ENCODE data around the gene TTLL8.

GRCh38 chr22:50081426-50082196 is 23.5 kb upstream of the TTLL8 start:
- no peak for TF ChIP-seq CTCF (IDR thresholded peaks at IDR 0.05)
- no peak for TF ChIP-seq POLR2A (IDR thresholded peaks at IDR 0.05)
- TF ChIP-seq POLR2AphosphoS5 (IDR thresholded peaks at IDR 0.05), result no peak
